Stimulated activated CD4-positive, alpha-beta T cell treated with anti-CD3 and anti-CD28 coated beads, Interleukin-15, amount 100 ng/mL, for 48 hours (primary cell): ENCODE results near the gene PRR11.
A peak's percentile ranks its signal among the peaks of the same experiment; 100 is the strongest.
"Not testable (repeated sequence)": the region's sequence is repeated elsewhere in the genome, so short reads cannot be mapped to it uniquely, and the experiment has no call there.

Experiments used
- DNase-seq, 2 donors: peaks; one replicate each; pipeline ENCODE4 v3.0.0-alpha.2; 2020; ENCODE audit warnings: low read depth in 2 of 2

The PRR11 gene

DNA sequence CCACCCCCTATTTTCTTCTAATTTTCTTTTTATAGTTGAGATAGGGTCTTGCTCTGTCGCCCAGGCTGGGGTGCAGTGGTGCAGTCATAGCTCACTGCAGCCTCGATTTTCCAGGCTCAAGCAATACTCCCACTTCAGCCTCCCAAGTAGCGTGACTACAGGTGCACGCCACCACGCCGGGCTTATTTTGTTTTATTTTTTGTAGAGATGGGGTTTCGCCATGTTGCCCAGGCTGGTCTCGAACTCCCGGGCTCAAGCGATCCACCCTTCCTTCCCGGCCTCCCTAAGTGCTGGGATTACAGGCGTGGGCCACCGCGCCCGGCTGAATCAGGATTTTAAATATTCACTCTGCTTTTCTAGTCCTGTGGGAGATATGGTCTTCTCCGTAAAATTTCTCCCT, 63.8 kb downstream of the PRR11 start:
- DNase-seq, result no peak

DNA sequence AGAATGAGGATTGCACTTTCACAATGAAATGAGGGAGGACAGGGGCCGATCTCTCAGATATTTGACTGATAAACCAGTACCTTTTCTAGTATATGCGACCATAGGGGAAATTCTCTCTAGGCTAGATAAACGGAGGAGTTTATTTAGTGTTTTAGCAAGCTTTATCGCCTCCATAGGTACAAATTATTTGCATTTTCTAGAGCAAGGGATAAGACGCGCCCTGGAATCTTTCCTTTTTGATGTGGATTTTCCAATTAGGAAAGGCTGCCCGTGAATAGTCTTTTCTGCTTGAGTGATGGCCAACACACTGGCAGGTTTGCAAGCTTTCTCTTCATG, 64.4 kb downstream of the PRR11 start:
- DNase-seq, result no peak

DNA sequence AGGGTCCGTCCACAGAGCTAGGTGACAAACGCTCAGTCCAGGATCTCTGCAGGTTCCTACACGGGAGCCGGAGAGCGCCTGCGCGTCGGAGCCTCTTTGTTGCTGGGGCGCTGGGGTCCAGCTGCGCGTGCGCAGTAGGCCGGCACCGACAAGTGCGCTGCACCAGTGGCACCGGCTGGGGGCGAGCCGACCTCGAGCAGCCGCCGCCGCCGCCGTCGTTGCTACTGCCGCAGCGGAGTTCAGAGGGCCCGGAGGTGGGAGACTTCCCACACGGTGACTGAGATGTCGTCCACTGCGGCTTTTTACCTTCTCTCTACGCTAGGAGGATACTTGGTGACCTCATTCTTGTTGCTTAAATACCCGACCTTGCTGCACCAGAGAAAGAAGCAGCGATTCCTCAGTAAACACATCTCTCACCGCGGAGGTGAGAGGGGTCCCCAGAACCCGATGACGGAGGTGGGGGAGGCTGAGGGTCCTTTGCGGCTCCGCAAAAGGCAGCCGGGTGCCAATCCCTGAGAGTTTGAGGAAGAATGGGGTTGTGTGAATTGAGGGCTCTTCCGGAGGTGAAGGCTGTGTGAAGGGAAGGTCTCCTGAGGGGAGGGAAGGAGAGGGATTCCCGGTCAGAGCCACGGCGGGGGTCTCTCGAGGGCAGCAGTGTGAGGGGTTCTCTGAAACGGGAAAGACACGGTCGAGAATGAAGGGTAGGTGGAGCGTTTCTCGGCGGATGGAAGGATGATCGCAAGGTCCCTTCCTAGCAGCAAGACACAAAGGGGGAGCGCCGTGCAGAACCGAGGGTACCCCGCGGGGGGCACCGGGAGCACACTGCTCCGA, 65.0 kb downstream of the PRR11 start, which contains the start of gene GDPD1:
GDPD1 (plus strand) TSS at position 184 of the 831 bp plus-strand sequence; CDS start at position 283, 99 bp downstream.
- DNase-seq, result peak; percentile 95

DNA sequence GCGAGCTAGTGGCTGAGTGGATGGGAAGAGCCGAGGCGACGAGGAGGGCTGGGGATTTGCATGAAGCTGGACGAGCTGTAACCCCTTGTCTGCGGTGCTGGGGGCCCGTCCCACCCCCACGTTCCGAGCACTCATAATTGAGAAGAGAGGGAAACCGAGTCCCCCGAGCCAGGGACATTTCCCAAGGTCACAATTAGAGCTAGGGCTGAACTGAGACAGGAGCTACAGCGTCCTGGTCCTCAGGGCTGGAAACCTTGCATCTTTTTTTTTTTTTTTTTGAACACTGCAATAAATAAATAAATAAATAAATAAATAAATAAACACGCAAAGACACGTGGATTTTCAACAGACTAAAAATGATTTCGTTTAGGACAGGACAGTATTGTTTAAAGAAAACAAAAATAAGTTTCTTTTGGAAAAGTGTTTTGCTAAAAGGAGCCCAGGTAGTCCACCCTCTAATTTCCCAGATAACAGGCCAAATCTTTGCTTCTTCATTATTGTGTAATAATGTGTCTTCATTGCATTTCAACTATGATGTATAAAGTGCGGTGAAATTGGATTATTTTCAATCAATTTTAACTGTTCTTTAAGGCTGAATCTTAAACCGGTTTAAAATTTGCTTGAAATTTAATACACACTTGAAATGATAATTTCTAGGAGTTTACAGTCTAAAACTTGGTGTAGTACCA, 65.8 kb downstream of the PRR11 start:
- DNase-seq, result no peak

DNA sequence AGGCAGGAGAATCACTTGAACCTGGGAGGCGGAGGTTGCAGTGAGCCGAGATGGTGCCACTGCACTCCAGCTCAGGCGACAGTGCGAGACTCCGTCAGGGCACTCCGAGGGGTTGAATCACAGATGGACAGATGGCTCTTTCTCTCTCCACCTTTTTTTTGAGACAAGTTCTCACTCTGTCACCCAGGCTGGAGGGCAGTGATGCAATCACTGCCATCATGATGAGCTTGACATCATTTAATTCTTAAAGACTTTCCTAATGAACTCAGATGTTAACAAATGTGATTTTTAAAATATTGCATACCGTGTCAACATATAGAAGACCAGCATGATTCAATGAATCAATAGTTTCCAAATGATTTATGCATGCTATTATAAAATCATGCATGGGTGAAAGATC, 68.3 kb downstream of the PRR11 start:
- DNase-seq, result no peak

DNA sequence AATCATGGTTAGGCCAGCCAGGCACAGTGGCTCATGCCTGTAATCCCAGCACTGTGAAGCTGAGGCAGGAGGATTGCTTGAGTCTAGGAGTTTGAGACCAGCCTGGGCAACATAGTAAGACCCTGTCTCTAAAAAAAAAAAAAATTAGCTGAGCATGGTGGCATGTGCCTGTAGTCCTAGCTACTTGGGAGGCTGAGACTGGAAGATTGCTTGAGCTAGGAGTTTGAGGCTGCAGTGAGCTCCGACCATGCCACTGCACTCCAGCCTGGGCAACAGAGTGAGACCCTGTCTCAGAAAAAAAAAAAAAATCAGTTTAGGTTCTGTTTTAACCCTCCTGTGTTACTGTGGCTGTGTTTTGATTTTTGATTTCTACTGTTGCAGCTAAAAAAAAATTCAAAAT, 73.0 kb downstream of the PRR11 start:
- DNase-seq, result not testable (repeated sequence)

DNA sequence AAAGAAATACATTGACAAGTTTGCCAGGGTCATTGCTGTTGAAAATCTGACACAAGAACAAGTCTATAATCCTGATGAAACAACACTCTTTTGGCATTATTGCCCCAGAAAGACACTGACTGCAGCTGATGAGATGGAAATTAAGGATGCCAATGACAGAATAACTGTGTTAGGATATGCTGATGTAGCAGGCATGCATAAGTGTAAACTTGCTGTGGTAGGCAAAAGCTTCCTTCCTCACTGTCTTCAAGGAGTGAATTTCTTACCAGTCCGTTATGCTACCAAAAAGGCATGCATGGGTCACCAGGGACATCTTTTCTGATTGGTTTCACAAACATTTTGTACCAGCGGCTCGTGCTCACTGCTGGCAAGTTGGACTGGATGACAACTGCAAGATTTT, 75.2 kb downstream of the PRR11 start:
- no peak for DNase-seq

DNA sequence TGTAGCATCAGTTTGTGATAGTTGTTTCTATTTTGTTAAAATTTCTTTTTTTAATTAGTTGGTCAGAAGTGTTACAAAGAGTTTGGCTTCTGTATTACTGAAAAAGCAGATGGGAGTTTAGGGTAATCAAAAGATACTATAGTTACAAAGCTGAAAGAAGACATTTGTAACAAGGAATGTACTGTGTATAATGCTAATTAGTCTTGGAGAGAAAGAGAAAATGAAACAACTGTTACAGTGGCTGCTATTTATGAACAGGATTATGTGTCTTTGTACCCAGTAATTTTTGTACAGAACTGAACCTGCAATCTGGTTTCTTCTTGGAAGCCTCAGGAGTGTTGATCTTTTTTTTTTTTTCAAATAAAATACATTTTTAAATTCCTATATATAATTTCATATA, 79.1 kb downstream of the PRR11 start:
- no peak for DNase-seq

DNA sequence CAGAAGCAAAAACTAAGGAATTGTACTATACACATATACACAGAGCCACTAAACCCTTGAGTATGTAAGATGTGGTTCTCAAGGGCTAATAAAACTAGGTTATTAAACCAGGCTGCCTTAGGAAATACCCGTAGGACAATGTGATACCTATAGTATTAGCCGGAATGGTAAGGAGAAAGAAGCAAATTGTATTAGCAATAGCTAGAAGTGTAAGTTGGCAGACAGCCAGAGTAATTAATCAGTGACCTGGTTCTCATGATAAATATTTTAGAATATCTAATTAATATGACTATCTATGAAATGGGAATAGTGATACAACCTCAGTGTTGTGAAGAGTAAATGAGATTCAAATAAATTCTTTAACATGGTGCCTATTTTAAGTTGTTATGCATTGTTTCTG, 83.4 kb downstream of the PRR11 start:
- DNase-seq, result no peak

DNA sequence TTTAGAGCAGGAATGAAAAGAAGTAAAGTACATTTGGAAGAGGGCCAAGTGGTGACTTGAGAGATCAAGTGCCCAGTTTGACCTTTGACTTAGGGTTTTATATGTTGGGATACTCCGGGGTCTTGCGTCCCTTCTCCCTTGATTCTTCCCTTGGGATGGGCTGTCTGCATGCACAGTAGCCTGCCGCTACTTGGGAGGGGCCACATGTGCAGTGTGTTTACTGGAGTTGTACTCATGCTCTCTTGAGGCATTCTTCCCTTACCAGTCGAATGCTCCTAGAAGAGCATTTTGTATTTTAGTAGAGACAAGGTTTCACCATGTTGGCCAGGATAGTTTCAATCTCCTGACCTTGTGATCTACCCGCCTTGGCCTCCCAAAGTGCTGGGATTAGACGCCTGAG, 88.5 kb downstream of the PRR11 start:
- DNase-seq, result no peak
